Transverse colon (tissue), 4 donors: ENCODE data around the gene ERC2.

Experiments used
- EP300 ChIP-seq: sonication (generic); formaldehyde crosslinking; IDR thresholded peaks from one replicate; pipeline ENCODE4 v1.6.1; 2017; ENCODE audit warnings: antibody characterized with exemption, low read depth
- POLR2A ChIP-seq: fragments of 450-650 bp; IDR thresholded peaks from one replicate; pipeline ENCODE4 v1.6.1; 2016; ENCODE audit warnings: antibody characterized with exemption, mild to moderate bottlenecking, moderate library complexity
- POLR2AphosphoS5 ChIP-seq, 3 donors: sonication (generic); formaldehyde crosslinking; IDR thresholded peaks; one replicate each; pipeline ENCODE4 v1.6.1; 2016; ENCODE audit warnings: antibody characterized with exemption in 3 of 3
- TF ChIP-seq, protein P1 (sequence below), 5 experiments: fragments of 200-600 bp in 3 of 5; fragments of 450-650 bp in 2 of 5; sonication (generic) in 3 of 5; IDR thresholded peaks; 1 replicate in 2 of 5; 2 replicates in 3 of 5; pipeline ENCODE4 v1.5.1; 2016 to 2017; ENCODE audit warnings: antibody characterized with exemption in 5 of 5, inconsistent platforms in 3 of 5, mild to moderate bottlenecking in 2 of 5, moderate library complexity in 1 of 5

DNA sequence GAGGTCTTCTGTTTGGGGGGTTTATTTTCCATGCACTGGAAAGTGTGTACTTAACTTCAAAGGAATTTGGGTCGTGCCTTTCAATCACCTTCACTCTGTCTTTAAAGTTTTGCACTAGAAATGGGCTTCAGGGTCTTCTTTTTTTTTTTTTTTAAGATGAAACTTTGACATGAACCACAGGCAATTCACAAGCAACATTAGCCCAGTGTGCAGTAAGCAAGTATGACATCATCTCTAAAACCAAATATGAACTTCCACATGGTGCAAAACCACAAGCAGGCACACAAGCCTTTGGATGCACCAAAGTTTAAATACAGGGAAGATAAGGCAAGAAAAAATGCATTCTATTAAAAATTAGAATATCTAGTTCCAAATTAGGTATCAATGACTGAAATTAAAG is 381.9 kb downstream of the ERC2 start:
- no peak for TF ChIP-seq POLR2A
- no peak for TF ChIP-seq POLR2AphosphoS5 (IDR thresholded peaks at IDR 0.05)
- TF ChIP-seq, protein P1, sequence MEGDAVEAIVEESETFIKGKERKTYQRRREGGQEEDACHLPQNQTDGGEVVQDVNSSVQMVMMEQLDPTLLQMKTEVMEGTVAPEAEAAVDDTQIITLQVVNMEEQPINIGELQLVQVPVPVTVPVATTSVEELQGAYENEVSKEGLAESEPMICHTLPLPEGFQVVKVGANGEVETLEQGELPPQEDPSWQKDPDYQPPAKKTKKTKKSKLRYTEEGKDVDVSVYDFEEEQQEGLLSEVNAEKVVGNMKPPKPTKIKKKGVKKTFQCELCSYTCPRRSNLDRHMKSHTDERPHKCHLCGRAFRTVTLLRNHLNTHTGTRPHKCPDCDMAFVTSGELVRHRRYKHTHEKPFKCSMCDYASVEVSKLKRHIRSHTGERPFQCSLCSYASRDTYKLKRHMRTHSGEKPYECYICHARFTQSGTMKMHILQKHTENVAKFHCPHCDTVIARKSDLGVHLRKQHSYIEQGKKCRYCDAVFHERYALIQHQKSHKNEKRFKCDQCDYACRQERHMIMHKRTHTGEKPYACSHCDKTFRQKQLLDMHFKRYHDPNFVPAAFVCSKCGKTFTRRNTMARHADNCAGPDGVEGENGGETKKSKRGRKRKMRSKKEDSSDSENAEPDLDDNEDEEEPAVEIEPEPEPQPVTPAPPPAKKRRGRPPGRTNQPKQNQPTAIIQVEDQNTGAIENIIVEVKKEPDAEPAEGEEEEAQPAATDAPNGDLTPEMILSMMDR (IDR thresholded peaks at IDR 0.05), result no peak
- no peak for TF ChIP-seq EP300
